UCSD-AML1 (cell line): ENCODE measurements around the gene LALBA.
"Not testable (repeated sequence)": the region's sequence is repeated elsewhere in the genome, so short reads cannot be mapped to it uniquely, and the experiment has no call there.

Source experiments
- DNase-seq: peaks from one replicate; lab custom pipeline; 2025; ENCODE audit not compliant: unreplicated experiment; lab: John Stamatoyannopoulos, UW

LALBA gene

GRCh38 chr12:48569946-48570345 is at the start of gene LALBA:
Gene LALBA, minus strand, starts transcription at chr12:48570046. Its CDS starts 26 bp downstream, at chr12:48570020.
- DNase-seq: no peak

- peak; percentile 46 for DNase-seq
Observed at GRCh38 chr12:48618541-48618940, 48.7 kb upstream of the LALBA start.

- no peak for DNase-seq
Observed at GRCh38 chr12:48615681-48616080, 45.8 kb upstream of the LALBA start.

GRCh38 chr12:48613321-48613720 is 43.5 kb upstream of the LALBA start:
- no peak for DNase-seq

- DNase-seq: no peak
Observed at GRCh38 chr12:48602192-48602989, 32.5 kb upstream of the LALBA start.

GRCh38 chr12:48601013-48601756 is 31.3 kb upstream of the LALBA start:
- DNase-seq: no peak

- no peak for DNase-seq
Observed at GRCh38 chr12:48600552-48600951, 30.7 kb upstream of the LALBA start.

GRCh38 chr12:48592591-48593086 is 22.8 kb upstream of the LALBA start:
- DNase-seq: no peak

- no peak for DNase-seq
Observed at GRCh38 chr12:48586361-48586760, 16.5 kb upstream of the LALBA start.

- no peak for DNase-seq
Observed at GRCh38 chr12:48583728-48584127, 13.9 kb upstream of the LALBA start.

- no peak for DNase-seq
Observed at GRCh38 chr12:48580831-48581230, 11.0 kb upstream of the LALBA start.

GRCh38 chr12:48572326-48572725 is 2.5 kb upstream of the LALBA start:
- no peak for DNase-seq

- no peak for DNase-seq
Observed at GRCh38 chr12:48567731-48568130, 2.1 kb downstream of the LALBA start.

- DNase-seq: no peak
Observed at GRCh38 chr12:48557919-48558318, 11.9 kb downstream of the LALBA start.

GRCh38 chr12:48556631-48557030 is 13.2 kb downstream of the LALBA start:
- DNase-seq: no peak

- DNase-seq: not testable (repeated sequence)
Observed at GRCh38 chr12:48553666-48554343, 16.0 kb downstream of the LALBA start.

GRCh38 chr12:48551636-48552035 is 18.2 kb downstream of the LALBA start:
- not testable (repeated sequence) for DNase-seq

- DNase-seq: not testable (repeated sequence)
Observed at GRCh38 chr12:48547012-48547411, 22.8 kb downstream of the LALBA start.

- DNase-seq: no peak
Observed at GRCh38 chr12:48545833-48546469, 23.9 kb downstream of the LALBA start.

- DNase-seq: peak; percentile 50
Observed at GRCh38 chr12:48542300-48542928, 27.4 kb downstream of the LALBA start.

GRCh38 chr12:48536602-48537001 is 33.2 kb downstream of the LALBA start:
- DNase-seq: no peak
